KOPT-K1 (cell line): ENCODE data around the gene OR5D18.
"Not testable (repeated sequence)": the region's sequence is repeated elsewhere in the genome, so short reads cannot be mapped to it uniquely, and the experiment has no call there.

Experiments used
- H3K27ac ChIP-seq: fragments of 200-600 bp; sonication (generic); 2 replicates; pipeline ENCODE4 v1.5.1; 2016; ENCODE audit warnings: antibody characterized with exemption, mild to moderate bottlenecking, low read depth, low read length; ENCODE audit not compliant: poor library complexity, severe bottlenecking
- H3K36me3 ChIP-seq: fragments of 200-600 bp; sonication (generic); 2 replicates; pipeline ENCODE4 v1.5.1; 2017; ENCODE audit warnings: antibody characterized with exemption, mild to moderate bottlenecking, low read length, moderate library complexity; ENCODE audit not compliant: insufficient read depth
- H3K9me3 ChIP-seq: fragments of 200-600 bp; sonication (generic); 2 replicates; pipeline ENCODE4 v1.5.1; 2017; ENCODE audit warnings: antibody characterized with exemption, low read length, mild to moderate bottlenecking; ENCODE audit not compliant: insufficient read depth, poor library complexity, severe bottlenecking

The OR5D18 gene

GRCh38 chr11:55819330-55819729, at the start of gene OR5D18:
Gene OR5D18 (plus strand): TSS chr11:55819630. CDS start chr11:55819630, 0 bp downstream.
- no peak within 1 kb of the TSS for H3K27ac ChIP-seq
- H3K9me3 ChIP-seq: no peaks in the 10 kb centered on the region
- H3K36me3 ChIP-seq: no peaks in the 10 kb centered on the region

- H3K27ac ChIP-seq: no peak within 1 kb of the TSS
- H3K9me3 ChIP-seq: no peaks in the 10 kb centered on the region
- H3K36me3 ChIP-seq: no peaks in the 10 kb centered on the region
Observed at GRCh38 chr11:55773138-55773537, 46.3 kb upstream of the OR5D18 start, which contains the start of gene OR5D13. Gene OR5D13 (plus strand): TSS chr11:55773438. CDS start chr11:55773438, 0 bp downstream.

- Histone ChIP-seq H3K36me3 (no peaks in the 10 kb centered on the region), H3K27ac (no peak overlapping the region), H3K9me3 (no peaks in the 10 kb centered on the region)
Observed at GRCh38 chr11:55791606-55792005, 27.8 kb upstream of the OR5D18 start.

GRCh38 chr11:55793321-55793720, 26.1 kb upstream of the OR5D18 start:
- Histone ChIP-seq H3K9me3 (no peaks in the 10 kb centered on the region), H3K27ac (no peak overlapping the region), H3K36me3 (no peaks in the 10 kb centered on the region)

- no peaks in the 10 kb centered on the region for H3K36me3 ChIP-seq
- no peaks in the 10 kb centered on the region for H3K9me3 ChIP-seq
- H3K27ac ChIP-seq: no peak within 1 kb of the TSS
Observed at GRCh38 chr11:55795256-55795655, 24.2 kb upstream of the OR5D18 start, which contains the start of gene OR5D14. Gene OR5D14 (plus strand): TSS chr11:55795556. CDS start chr11:55795556, 0 bp downstream.

GRCh38 chr11:55806248-55806647, 13.2 kb upstream of the OR5D18 start:
- Histone ChIP-seq H3K27ac (no peak overlapping the region), H3K36me3 (no peaks in the 10 kb centered on the region), H3K9me3 (peaks cover 10% of the 10 kb centered on the region)

GRCh38 chr11:55811067-55811466, 8.4 kb upstream of the OR5D18 start, which contains the start of gene OR5L1:
Gene OR5L1 (plus strand): TSS chr11:55811367. CDS start chr11:55811467, 100 bp downstream.
- no peak within 1 kb of the TSS for H3K27ac ChIP-seq
- no peaks in the 10 kb centered on the region for H3K36me3 ChIP-seq
- H3K9me3 ChIP-seq: peaks cover 4% of the 10 kb centered on the region

GRCh38 chr11:55826919-55827318, 7.5 kb downstream of the OR5D18 start, which contains the start of gene OR5L2:
Gene OR5L2 (plus strand): TSS chr11:55827219. CDS start chr11:55827219, 0 bp downstream.
- no peak within 1 kb of the TSS for H3K27ac ChIP-seq
- H3K36me3 ChIP-seq: no peaks in the 10 kb centered on the region
- H3K9me3 ChIP-seq: no peaks in the 10 kb centered on the region

- Histone ChIP-seq H3K27ac (no peak within 1 kb of the TSS), H3K36me3 (no peaks in the 10 kb centered on the region), H3K9me3 (no peaks in the 10 kb centered on the region)
Observed at GRCh38 chr11:55838452-55838851, 19.0 kb downstream of the OR5D18 start, which contains the start of gene OR5D16. Gene OR5D16 (plus strand): TSS chr11:55838752. CDS start chr11:55838752, 0 bp downstream.

GRCh38 chr11:55847453-55847852, 28.0 kb downstream of the OR5D18 start:
- H3K9me3 ChIP-seq: no peaks in the 10 kb centered on the region
- no peaks in the 10 kb centered on the region for H3K36me3 ChIP-seq
- no peak overlapping the region for H3K27ac ChIP-seq

GRCh38 chr11:55849037-55849436, 29.6 kb downstream of the OR5D18 start:
- H3K36me3 ChIP-seq: no peaks in the 10 kb centered on the region
- H3K9me3 ChIP-seq: no peaks in the 10 kb centered on the region
- no peak overlapping the region for H3K27ac ChIP-seq

- no peak overlapping the region for H3K27ac ChIP-seq
- H3K9me3 ChIP-seq: no peaks in the 10 kb centered on the region
- H3K36me3 ChIP-seq: no peaks in the 10 kb centered on the region
Observed at GRCh38 chr11:55852141-55852540, 32.7 kb downstream of the OR5D18 start.

- Histone ChIP-seq H3K36me3 (no peaks in the 10 kb centered on the region), H3K9me3 (no peaks in the 10 kb centered on the region), H3K27ac (no peak overlapping the region)
Observed at GRCh38 chr11:55854704-55855103, 35.3 kb downstream of the OR5D18 start.

- not testable (repeated sequence) for H3K27ac ChIP-seq, H3K36me3 ChIP-seq, H3K9me3 ChIP-seq
Observed at GRCh38 chr11:55867354-55867753, 47.9 kb downstream of the OR5D18 start.
